ENCODE results near the gene ADAMTSL1. TPM values are rescaled to one million over a fixed set of nuclear protein-coding genes. Genes with fewer than 3 reads are reported as not detected.

The ADAMTSL1 gene
- total RNA-seq, 1 experiment from 2014 or later: not detected

- TF ChIP-seq CTCF (IDR thresholded peaks at IDR 0.05 in 2 of 3, conservative IDR thresholded peaks at IDR 0.05 in 1 of 3; ENCODE audit: borderline replicate concordance in 1 of 3, insufficient read depth in 1 of 3, low read depth in 2 of 3, low read length in 2 of 3): no peak
- no peak for TF ChIP-seq CBX3 (IDR thresholded peaks at IDR 0.05; ENCODE audit: low read depth)
- TF ChIP-seq JUND (IDR thresholded peaks at IDR 0.05): no peak
- TF ChIP-seq YY1 (IDR thresholded peaks at IDR 0.05; ENCODE audit: extremely low read depth, insufficient replicate concordance, low read depth, low read length): no peak
- TF ChIP-seq POLR2A (IDR thresholded peaks at IDR 0.05; ENCODE audit: borderline replicate concordance, extremely low read depth, insufficient read depth, insufficient read length): no peak
- no peak for TF ChIP-seq ATF3 (IDR thresholded peaks at IDR 0.05)
Measured at GRCh38 chr9:18672706-18673105, 198.8 kb downstream of the ADAMTSL1 start (continued).

- POLR2A ChIA-PET: no interaction called here
- no peak for DNase-seq (ENCODE audit: low read depth, low spot score)
- no peak for TF ChIP-seq REST (IDR thresholded peaks at IDR 0.05; ENCODE audit: low read depth)
- TF ChIP-seq CEBPB (IDR thresholded peaks at IDR 0.05; ENCODE audit: low read depth): no peak
- TF ChIP-seq SIN3A (IDR thresholded peaks at IDR 0.05; ENCODE audit: low read depth): no peak
- TF ChIP-seq ZFX (IDR thresholded peaks at IDR 0.05): no peak
- TF ChIP-seq YY1 (IDR thresholded peaks at IDR 0.05; ENCODE audit: extremely low read depth, insufficient replicate concordance, low read depth, low read length): no peak
- TF ChIP-seq ZBTB33 (IDR thresholded peaks at IDR 0.05; ENCODE audit: extremely low read depth, insufficient replicate concordance, low read length): no peak
Measured at GRCh38 chr9:18673179-18673578, 199.2 kb downstream of the ADAMTSL1 start.

More at GRCh38 chr9:18673179-18673578, 199.2 kb downstream of the ADAMTSL1 start:
- Histone ChIP-seq H3K4me1 (ENCODE audit: control insufficient read depth in 1 of 2, insufficient read depth in 2 of 2, low read length in 2 of 2) (no peaks in the 10 kb centered on the region), H2AFZ (ENCODE audit: low read depth, low read length, poor library complexity, severe bottlenecking) (no peak overlapping the region), H4K20me1 (ENCODE audit: insufficient read depth) (no peaks in the 10 kb centered on the region), H3K36me3 (ENCODE audit: control insufficient read depth in 1 of 2, insufficient read depth in 2 of 2, low read length in 2 of 2) (no peaks in the 10 kb centered on the region), H3K9ac (ENCODE audit: low read length) (no peak overlapping the region), H3K9me3 (ENCODE audit: control insufficient read depth in 1 of 2, insufficient read depth in 1 of 2, low read depth in 1 of 2, low read length in 2 of 2) (no peaks in the 10 kb centered on the region), H3K27ac (ENCODE audit: low read depth, low read length) (no peak overlapping the region), H3K27me3 (ENCODE audit: insufficient read depth, low read length) (no peaks in the 10 kb centered on the region), H3K4me2 (ENCODE audit: low read length) (no peak overlapping the region), H3K79me2 (ENCODE audit: insufficient read depth, low read length) (no peaks in the 10 kb centered on the region), H3K4me3 (replicated peaks in 1 of 2; ENCODE audit: low read depth in 1 of 2, low read length in 2 of 2) (no peak overlapping the region), H3K9me2 (ENCODE audit: insufficient read depth) (no peaks in the 10 kb centered on the region)
- intact Hi-C loops (cut with micrococcal nuclease): no loop called here
- RAD21 ChIA-PET (ENCODE audit: low non-redundant PET in 1 of 2, low total read pairs in 2 of 2, uncharacterized antibody in 2 of 2, unreplicated experiment in 2 of 2): no interaction called here
- CTCF ChIA-PET: no interaction called here
- BruUV-seq (replicated peaks): no TSS peak
- ATAC-seq: no peak
